GM23338 (cell line): Measurements from ENCODE around the gene NPL. TPM values are rescaled to one million over a fixed set of nuclear protein-coding genes. Genes with fewer than 3 reads are reported as not detected.

Experiments used
- ATAC-seq: fragments of 200-7000 bp; cut with Tn5 transposase; 3 replicates; pipeline ENCODE4 v1.9.1; 2020
- DNase-seq: peaks from one replicate; pipeline ENCODE4 v3.0.0-alpha.2; 2015; ENCODE audit warnings: low spot score
- H2AFZ ChIP-seq: fragments of 200-600 bp; sonication (generic); 2 replicates; pipeline ENCODE4 v1.8.0; 2016; ENCODE audit warnings: antibody characterized with exemption, mild to moderate bottlenecking, moderate library complexity
- H3F3A ChIP-seq: fragments of 200-600 bp; sonication (generic); replicated peaks from 2 replicates; pipeline ENCODE4 v1.8.0; 2017; ENCODE audit warnings: antibody characterized with exemption, mixed run types, low read depth
- H3K27ac ChIP-seq: fragments of 200-600 bp; sonication (generic); 2 replicates; pipeline ENCODE4 v1.6.1; 2016; ENCODE audit warnings: low read depth
- H3K27me3 ChIP-seq: fragments of 200-600 bp; sonication (generic); 2 replicates; pipeline ENCODE4 v1.8.0; 2016; ENCODE audit warnings: mild to moderate bottlenecking, mixed run types, moderate library complexity; ENCODE audit not compliant: insufficient read depth
- H3K36me3 ChIP-seq: fragments of 200-600 bp; sonication (generic); 2 replicates; pipeline ENCODE4 v1.8.0; 2016; ENCODE audit warnings: mild to moderate bottlenecking; ENCODE audit not compliant: insufficient read depth
- H3K4me1 ChIP-seq: fragments of 200-600 bp; sonication (generic); 2 replicates; pipeline ENCODE4 v1.8.0; 2016; ENCODE audit warnings: mild to moderate bottlenecking, moderate library complexity; ENCODE audit not compliant: insufficient read depth
- H3K4me2 ChIP-seq: fragments of 200-600 bp; sonication (generic); 2 replicates; pipeline ENCODE4 v1.7.1; 2017; ENCODE audit warnings: mixed run types
- H3K4me3 ChIP-seq: fragments of 200-600 bp; sonication (generic); 2 replicates; pipeline ENCODE4 v1.6.1; 2016; ENCODE audit warnings: mixed run types
- H3K79me2 ChIP-seq: fragments of 200-600 bp; sonication (generic); replicated peaks from 2 replicates; pipeline ENCODE4 v1.8.0; 2017; ENCODE audit warnings: mild to moderate bottlenecking; ENCODE audit not compliant: insufficient read depth
- H3K9me2 ChIP-seq: fragments of 200-600 bp; sonication (generic); 2 replicates; pipeline ENCODE4 v1.8.0; 2017; ENCODE audit not compliant: insufficient read depth
- H4K20me1 ChIP-seq: fragments of 200-600 bp; sonication (generic); replicated peaks from 2 replicates; pipeline ENCODE4 v1.8.0; 2017; ENCODE audit warnings: mild to moderate bottlenecking; ENCODE audit not compliant: insufficient read depth
- H3K27ac Mint-ChIP-seq: 2 replicates; pipeline ENCODE4 v1.8.0; 2020; ENCODE audit warnings: inconsistent platforms, mild to moderate bottlenecking, moderate library complexity, mixed read lengths
- H3K27me3 Mint-ChIP-seq: 3 replicates; pipeline ENCODE4 v1.8.0; 2022; ENCODE audit warnings: low read depth, mild to moderate bottlenecking, moderate library complexity, mixed read lengths, inconsistent platforms; ENCODE audit not compliant: insufficient read depth, poor library complexity
- H3K36me3 Mint-ChIP-seq: 3 replicates; pipeline ENCODE4 v1.8.0; 2021; ENCODE audit warnings: low read depth, mild to moderate bottlenecking, inconsistent platforms, moderate library complexity, mixed read lengths
- H3K4me1 Mint-ChIP-seq: 3 replicates; pipeline ENCODE4 v1.8.0; 2020; ENCODE audit warnings: mild to moderate bottlenecking, inconsistent platforms, mixed read lengths
- H3K4me3 Mint-ChIP-seq: 3 replicates; pipeline ENCODE4 v1.8.0; 2021; ENCODE audit warnings: moderate library complexity, mild to moderate bottlenecking, inconsistent platforms, mixed read lengths
- H3K9me3 Mint-ChIP-seq: 3 replicates; pipeline ENCODE4 v1.8.0; 2020; ENCODE audit warnings: moderate library complexity, mild to moderate bottlenecking, inconsistent platforms, mixed read lengths
- CREB1 ChIP-seq: fragments of 250-450 bp; sonication (Bioruptor Pico); IDR thresholded peaks from 2 replicates; pipeline ENCODE4 v1.5.0; 2020; ENCODE audit warnings: low read depth, mild to moderate bottlenecking, moderate library complexity
- CTCF ChIP-seq, 2 experiments: fragments of 200-600 bp in 1 of 2; sonication (generic) in 1 of 2; conservative IDR thresholded peaks; 2 replicates each; pipeline versions ENCODE4 v1.5.1 to v1.6.1; 2016 to 2017; ENCODE audit warnings: antibody characterized with exemption in 2 of 2, low read depth in 2 of 2, mild to moderate bottlenecking in 2 of 2, moderate library complexity in 1 of 2
- ETS1 ChIP-seq: IDR thresholded peaks from 2 replicates; pipeline ENCODE4 v1.6.1; 2016; ENCODE audit warnings: antibody characterized with exemption
- EZH2 ChIP-seq: fragments of 200-600 bp; sonication (generic); IDR thresholded peaks from one replicate; pipeline ENCODE4 v1.8.0; 2017; ENCODE audit warnings: antibody characterized with exemption, mild to moderate bottlenecking, low read depth; ENCODE audit not compliant: unreplicated experiment
- EZH2phosphoT487 ChIP-seq: fragments of 200-600 bp; sonication (generic); IDR thresholded peaks from one replicate; pipeline ENCODE4 v1.8.1; 2018; ENCODE audit warnings: antibody characterized with exemption; ENCODE audit not compliant: unreplicated experiment
- JUNB ChIP-seq: IDR thresholded peaks from one replicate; pipeline ENCODE4 v1.6.1; 2016; ENCODE audit warnings: antibody characterized with exemption; ENCODE audit not compliant: unreplicated experiment
- NANOG ChIP-seq: IDR thresholded peaks from 2 replicates; pipeline ENCODE4 v1.6.1; 2016; ENCODE audit warnings: antibody characterized with exemption, borderline replicate concordance
- POLR2AphosphoS5 ChIP-seq: IDR thresholded peaks from 2 replicates; pipeline ENCODE4 v1.6.1; 2016; ENCODE audit warnings: antibody characterized with exemption, low read depth
- STAT1 ChIP-seq: IDR thresholded peaks from one replicate; pipeline ENCODE4 v1.6.1; 2016; ENCODE audit warnings: antibody characterized with exemption; ENCODE audit not compliant: unreplicated experiment
- ZNF114 ChIP-seq: fragments of 250-450 bp; sonication (Bioruptor Pico); IDR thresholded peaks from 2 replicates; pipeline ENCODE4 v1.5.0; 2020; ENCODE audit warnings: mild to moderate bottlenecking, moderate library complexity
- ZNF331 ChIP-seq: fragments of 250-450 bp; sonication (Bioruptor Pico); IDR thresholded peaks from 2 replicates; pipeline ENCODE4 v1.5.0; 2020; ENCODE audit warnings: low read depth, mild to moderate bottlenecking, moderate library complexity
- polyA plus RNA-seq: library from polyadenylated mRNA; unstranded; fragments of >200 nt; fragmentation: Nextera tagmentation; extraction: Ambion mirVana; gene quantifications from 2 replicates; pipeline ENCODE4 v1.2.1, GENCODE V29; 2016
- total RNA-seq: library from RNA; depleted of rRNA; stranded (reverse); fragments of >200 nt; shearing (Covaris generic); gene quantifications from 2 replicates; pipeline ENCODE4 v1.2.3, GENCODE V29; 2014
- TF ChIP-seq, protein P1 (sequence below): IDR thresholded peaks from one replicate; pipeline ENCODE4 v1.6.1; 2018; ENCODE audit warnings: antibody characterized with exemption; ENCODE audit not compliant: unreplicated experiment

Gene NPL
- total and polyA plus RNA-seq, 2 experiments from 2014 or later, result 2.4 to 2.8 TPM

DNA sequence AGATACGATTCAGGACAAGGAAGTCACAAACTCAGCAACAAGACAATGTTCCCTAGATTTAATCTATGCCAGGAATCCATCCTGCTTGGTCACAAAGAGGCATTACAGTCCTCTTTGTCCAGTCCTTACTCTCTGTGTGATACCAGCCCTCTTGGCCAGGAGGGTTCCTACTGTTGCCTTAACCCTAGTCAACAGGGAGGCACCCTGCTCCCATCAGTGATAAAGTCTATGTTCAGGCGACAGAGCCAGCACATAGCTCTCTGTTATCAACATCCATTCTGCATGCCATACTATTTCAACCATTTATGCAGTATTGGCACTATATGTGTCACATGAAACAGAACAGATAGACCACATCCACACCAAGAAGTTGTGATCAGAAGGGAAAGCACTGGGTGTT is 4.4 kb upstream of the NPL start:
- no peak for TF ChIP-seq ZNF114
- TF ChIP-seq JUNB, result no peak
- no peak for TF ChIP-seq ETS1
- no peak for TF ChIP-seq EZH2
- TF ChIP-seq CTCF (conservative IDR thresholded peaks at IDR 0.05; ENCODE audit: low read depth in 2 of 2), result no peak
- TF ChIP-seq EZH2phosphoT487, result no peak
- TF ChIP-seq, protein P1, sequence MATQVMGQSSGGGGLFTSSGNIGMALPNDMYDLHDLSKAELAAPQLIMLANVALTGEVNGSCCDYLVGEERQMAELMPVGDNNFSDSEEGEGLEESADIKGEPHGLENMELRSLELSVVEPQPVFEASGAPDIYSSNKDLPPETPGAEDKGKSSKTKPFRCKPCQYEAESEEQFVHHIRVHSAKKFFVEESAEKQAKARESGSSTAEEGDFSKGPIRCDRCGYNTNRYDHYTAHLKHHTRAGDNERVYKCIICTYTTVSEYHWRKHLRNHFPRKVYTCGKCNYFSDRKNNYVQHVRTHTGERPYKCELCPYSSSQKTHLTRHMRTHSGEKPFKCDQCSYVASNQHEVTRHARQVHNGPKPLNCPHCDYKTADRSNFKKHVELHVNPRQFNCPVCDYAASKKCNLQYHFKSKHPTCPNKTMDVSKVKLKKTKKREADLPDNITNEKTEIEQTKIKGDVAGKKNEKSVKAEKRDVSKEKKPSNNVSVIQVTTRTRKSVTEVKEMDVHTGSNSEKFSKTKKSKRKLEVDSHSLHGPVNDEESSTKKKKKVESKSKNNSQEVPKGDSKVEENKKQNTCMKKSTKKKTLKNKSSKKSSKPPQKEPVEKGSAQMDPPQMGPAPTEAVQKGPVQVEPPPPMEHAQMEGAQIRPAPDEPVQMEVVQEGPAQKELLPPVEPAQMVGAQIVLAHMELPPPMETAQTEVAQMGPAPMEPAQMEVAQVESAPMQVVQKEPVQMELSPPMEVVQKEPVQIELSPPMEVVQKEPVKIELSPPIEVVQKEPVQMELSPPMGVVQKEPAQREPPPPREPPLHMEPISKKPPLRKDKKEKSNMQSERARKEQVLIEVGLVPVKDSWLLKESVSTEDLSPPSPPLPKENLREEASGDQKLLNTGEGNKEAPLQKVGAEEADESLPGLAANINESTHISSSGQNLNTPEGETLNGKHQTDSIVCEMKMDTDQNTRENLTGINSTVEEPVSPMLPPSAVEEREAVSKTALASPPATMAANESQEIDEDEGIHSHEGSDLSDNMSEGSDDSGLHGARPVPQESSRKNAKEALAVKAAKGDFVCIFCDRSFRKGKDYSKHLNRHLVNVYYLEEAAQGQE, result no peak
- TF ChIP-seq CREB1, result no peak
- no peak for TF ChIP-seq NANOG
- no peak for TF ChIP-seq POLR2AphosphoS5
- no peak for TF ChIP-seq STAT1
- TF ChIP-seq ZNF331, result no peak
- Mint-ChIP-seq H3K36me3 (no peaks in the 10 kb centered on the region), H3K4me1 (peaks cover 28% of the 10 kb centered on the region), H3K4me3 (no peak overlapping the region), H3K27ac (no peak overlapping the region), H3K27me3 (peaks cover 27% of the 10 kb centered on the region), H3K9me3 (no peaks in the 10 kb centered on the region)
- no peak for DNase-seq
- no peaks in the 10 kb centered on the region for H3K36me3 ChIP-seq
- H3K27ac ChIP-seq, result no peak overlapping the region
- H4K20me1 ChIP-seq, result no peaks in the 10 kb centered on the region
- H3K4me1 ChIP-seq, result peaks cover 12% of the 10 kb centered on the region
- H3F3A ChIP-seq, result no peaks in the 10 kb centered on the region; the same call in 1 of the 2 replicates
- no peak overlapping the region for H2AFZ ChIP-seq
- no peak overlapping the region for H3K4me3 ChIP-seq
- no peaks in the 10 kb centered on the region for H3K79me2 ChIP-seq
- ATAC-seq, result no peak
- peaks cover 34% of the 10 kb centered on the region for H3K27me3 ChIP-seq
- no peak overlapping the region for H3K4me2 ChIP-seq
- H3K9me2 ChIP-seq, result no peaks in the 10 kb centered on the region
